HCT116 (cell line): ENCODE data around the gene RIPK3. TPM values are rescaled to one million over a fixed set of nuclear protein-coding genes. Genes with fewer than 3 reads are reported as not detected.

ENCODE experiments used
- ATAC-seq: fragments of 200-7000 bp; cut with Tn5 transposase; 2 replicates; pipeline ENCODE4 v1.9.1; 2020; ENCODE audit warnings: mild to moderate bottlenecking, moderate library complexity
- BruUV-seq: library from RNA; stranded (reverse); fragments of 400-500 nt; replicated peaks from 2 replicates; lab custom pipeline; 2021; lab: Mats Ljungman, UMichigan
- CTCF ChIA-PET: fragments of 300-600 bp; sonication (Branson Sonifier 250); formaldehyde crosslinking; loops from one replicate; lab custom pipeline; 2021; ENCODE audit warnings: antibody characterized with exemption; lab: Charles Lee
- POLR2A ChIA-PET: fragments of 300-600, 350-600 bp; sonication (Branson Sonifier 250); formaldehyde crosslinking; loops from one replicate; lab custom pipeline; 2021; ENCODE audit warnings: antibody characterized with exemption; lab: Charles Lee
- RAD21 ChIA-PET, 2 experiments: fragments of 300-600 bp; sonication (Branson Sonifier 250); formaldehyde crosslinking; loops; one replicate each; lab custom pipeline; 2023; ENCODE audit warnings: low total read pairs in 2 of 2; ENCODE audit not compliant: uncharacterized antibody in 2 of 2, unreplicated experiment in 2 of 2, low non-redundant PET in 1 of 2; lab: Charles Lee
- DNase-seq: peaks from one replicate; pipeline ENCODE4 v3.0.0-alpha.2; 2010; ENCODE audit warnings: low read depth, low spot score
- H2AFZ ChIP-seq: fragments of 200-600 bp; shearing (Covaris generic), sonication (generic); 2 replicates; pipeline ENCODE4 v1.6.1; 2017; ENCODE audit warnings: low read depth, mixed run types, mixed read lengths, antibody characterized with exemption, low read length; ENCODE audit not compliant: poor library complexity, severe bottlenecking
- H3K27ac ChIP-seq: 2 replicates; pipeline ENCODE4 v1.5.1; 2012; ENCODE audit warnings: low read depth, low read length
- H3K27me3 ChIP-seq: fragments of 200-600 bp; sonication (generic); 2 replicates; pipeline ENCODE4 v1.6.1; 2016; ENCODE audit warnings: mixed run types, low read length, mixed read lengths; ENCODE audit not compliant: insufficient read depth
- H3K36me3 ChIP-seq, 2 experiments: fragments of 200-500 bp in 1 of 2; fragments of 200-600 bp in 1 of 2; sonication (Bioruptor generic) in 1 of 2; sonication (generic) in 1 of 2; 2 replicates each; pipeline versions ENCODE4 v1.5.1 to v1.6.1; 2014 to 2016; ENCODE audit warnings: low read length in 2 of 2, inconsistent platforms in 1 of 2, mixed read lengths in 1 of 2, mixed run types in 1 of 2; ENCODE audit not compliant: insufficient read depth in 2 of 2, control insufficient read depth in 1 of 2
- H3K4me1 ChIP-seq, 2 experiments: fragments of 200-600 bp in 1 of 2; sonication (generic) in 1 of 2; 2 replicates each; pipeline versions ENCODE4 v1.5.1 to v1.6.1; 2012 to 2017; ENCODE audit warnings: low read length in 2 of 2, inconsistent platforms in 1 of 2, mild to moderate bottlenecking in 1 of 2, mixed read lengths in 1 of 2, mixed run types in 1 of 2, moderate library complexity in 1 of 2; ENCODE audit not compliant: insufficient read depth in 2 of 2, control insufficient read depth in 1 of 2
- H3K4me2 ChIP-seq: fragments of 200-600 bp; sonication (generic); 2 replicates; pipeline ENCODE4 v1.6.1; 2017; ENCODE audit warnings: mixed run types, low read length, mixed read lengths
- H3K4me3 ChIP-seq, 2 experiments: fragments of 200-600 bp in 1 of 2; sonication (generic) in 1 of 2; replicated peaks in 1 of 2; 2 replicates each; pipeline ENCODE4 v1.5.1; 2011 to 2016; ENCODE audit warnings: low read length in 2 of 2, control low read depth in 1 of 2, low read depth in 1 of 2, mild to moderate bottlenecking in 1 of 2, mixed read lengths in 1 of 2, mixed run types in 1 of 2
- H3K79me2 ChIP-seq: fragments of 200-600 bp; sonication (generic); 2 replicates; pipeline ENCODE4 v1.6.1; 2017; ENCODE audit warnings: mild to moderate bottlenecking, mixed run types, low read length, moderate library complexity, mixed read lengths; ENCODE audit not compliant: insufficient read depth
- H3K9ac ChIP-seq: fragments of 200-600 bp; sonication (generic); 2 replicates; pipeline ENCODE4 v1.6.1; 2016; ENCODE audit warnings: low read length, mixed read lengths
- H3K9me2 ChIP-seq: fragments of 200-600 bp; sonication (generic), shearing (Covaris generic); 2 replicates; pipeline ENCODE4 v1.6.1; 2017; ENCODE audit warnings: mixed run types, mild to moderate bottlenecking, moderate library complexity; ENCODE audit not compliant: insufficient read depth
- H3K9me3 ChIP-seq, 2 experiments: fragments of 200-500 bp in 1 of 2; fragments of 200-600 bp in 1 of 2; sonication (Bioruptor generic) in 1 of 2; sonication (generic) in 1 of 2; 2 replicates each; pipeline ENCODE4 v1.6.1; 2014 to 2017; ENCODE audit warnings: low read length in 2 of 2, mixed read lengths in 2 of 2, inconsistent platforms in 1 of 2, low read depth in 1 of 2, mild to moderate bottlenecking in 1 of 2, mixed run types in 1 of 2, moderate library complexity in 1 of 2; ENCODE audit not compliant: control insufficient read depth in 1 of 2, insufficient read depth in 1 of 2
- H4K20me1 ChIP-seq: fragments of 200-600 bp; sonication (generic), shearing (Covaris generic); 2 replicates; pipeline ENCODE4 v1.6.1; 2017; ENCODE audit warnings: mixed run types, mild to moderate bottlenecking, moderate library complexity; ENCODE audit not compliant: insufficient read depth
- CBX3 ChIP-seq: IDR thresholded peaks from 2 replicates; pipeline ENCODE4 v1.6.1; 2012; ENCODE audit warnings: low read depth
- EGR1 ChIP-seq: IDR thresholded peaks from 2 replicates; pipeline ENCODE4 v1.6.1; 2012; ENCODE audit warnings: low read depth
- EZH2 ChIP-seq: fragments of 200-600 bp; sonication (generic); IDR thresholded peaks from 2 replicates; pipeline ENCODE4 v1.6.1; 2017; ENCODE audit warnings: antibody characterized with exemption, mixed run types
- EZH2phosphoT487 ChIP-seq: fragments of 200-600 bp; IDR thresholded peaks from 2 replicates; pipeline ENCODE4 v1.6.1; 2018; ENCODE audit warnings: antibody characterized with exemption, borderline replicate concordance
- YY1 ChIP-seq: IDR thresholded peaks from 2 replicates; pipeline ENCODE4 v1.6.1; 2011; ENCODE audit warnings: low read length, low read depth, moderate library complexity, mild to moderate bottlenecking; ENCODE audit not compliant: insufficient replicate concordance; ENCODE audit errors: extremely low read depth
- intact Hi-C: fragments of 100-400 bp; cut with micrococcal nuclease; formaldehyde crosslinking; loops from 2 replicates; pipeline ENCODE4 v1.10.0; 2022
- total RNA-seq: library from RNA; stranded (reverse); gene quantifications from one replicate; pipeline ENCODE4 v1.2.1, GENCODE V29; 2021; ENCODE audit not compliant: unreplicated experiment
- TF ChIP-seq, protein P1 (sequence below): IDR thresholded peaks from 2 replicates; pipeline ENCODE4 v1.6.1; 2011; ENCODE audit warnings: mild to moderate bottlenecking, low read length, moderate library complexity; ENCODE audit not compliant: insufficient replicate concordance; ENCODE audit errors: extremely low read depth

RIPK3 gene
- total RNA-seq, 1 experiment from 2014 or later: not detected

- H3K27me3 ChIP-seq: no peaks in the 10 kb centered on the region
- POLR2A ChIA-PET: no interaction called here
- no peak overlapping the region for H3K9ac ChIP-seq
- no TSS peak for BruUV-seq
- no peak overlapping the region for H3K27ac ChIP-seq
- DNase-seq (no peak), ATAC-seq (no peak)
- no peaks in the 10 kb centered on the region for H3K9me3 ChIP-seq
- intact Hi-C loops: no loop called here
- no peak overlapping the region for H3K4me3 ChIP-seq
- no peak overlapping the region for H2AFZ ChIP-seq
- H3K9me2 ChIP-seq: no peaks in the 10 kb centered on the region
- H3K79me2 ChIP-seq: no peaks in the 10 kb centered on the region
- no peak for TF ChIP-seq EZH2phosphoT487
- TF ChIP-seq YY1: no peak
- TF ChIP-seq EZH2: no peak
- TF ChIP-seq EGR1: no peak
- TF ChIP-seq, protein P1, sequence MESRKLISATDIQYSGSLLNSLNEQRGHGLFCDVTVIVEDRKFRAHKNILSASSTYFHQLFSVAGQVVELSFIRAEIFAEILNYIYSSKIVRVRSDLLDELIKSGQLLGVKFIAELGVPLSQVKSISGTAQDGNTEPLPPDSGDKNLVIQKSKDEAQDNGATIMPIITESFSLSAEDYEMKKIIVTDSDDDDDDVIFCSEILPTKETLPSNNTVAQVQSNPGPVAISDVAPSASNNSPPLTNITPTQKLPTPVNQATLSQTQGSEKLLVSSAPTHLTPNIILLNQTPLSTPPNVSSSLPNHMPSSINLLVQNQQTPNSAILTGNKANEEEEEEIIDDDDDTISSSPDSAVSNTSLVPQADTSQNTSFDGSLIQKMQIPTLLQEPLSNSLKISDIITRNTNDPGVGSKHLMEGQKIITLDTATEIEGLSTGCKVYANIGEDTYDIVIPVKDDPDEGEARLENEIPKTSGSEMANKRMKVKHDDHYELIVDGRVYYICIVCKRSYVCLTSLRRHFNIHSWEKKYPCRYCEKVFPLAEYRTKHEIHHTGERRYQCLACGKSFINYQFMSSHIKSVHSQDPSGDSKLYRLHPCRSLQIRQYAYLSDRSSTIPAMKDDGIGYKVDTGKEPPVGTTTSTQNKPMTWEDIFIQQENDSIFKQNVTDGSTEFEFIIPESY: no peak
- TF ChIP-seq CBX3: no peak
- peaks cover 4 to 12% of the 10 kb centered on the region in 2 experiments for H3K4me1 ChIP-seq
- no peaks in the 10 kb centered on the region for H4K20me1 ChIP-seq
- H3K4me2 ChIP-seq: no peak overlapping the region
- H3K36me3 ChIP-seq: no peaks in the 10 kb centered on the region
- CTCF ChIA-PET: interaction anchor here (1.1 to 1.2 kb wide), 2 partner anchors 94 to 105 kb away, joined by 3 to 6 read pairs; no protein-coding TSS in a partner anchor
- RAD21 ChIA-PET: no interaction called here
Observed at GRCh38 chr14:24337144-24337823, 2.5 kb downstream of the RIPK3 start.
